Type B pancreatic cell (in vitro differentiated cells): ENCODE results near the gene AMBRA1. TPM values are rescaled to one million over a fixed set of nuclear protein-coding genes. Genes with fewer than 3 reads are reported as not detected.

Experiments used
- DNase-seq: peaks from one replicate; pipeline ENCODE4 v3.0.0; 2021; ENCODE audit warnings: mixed read lengths; ENCODE audit not compliant: unreplicated experiment; ENCODE audit errors: extremely low spot score
- H3K27ac Mint-ChIP-seq: 2 replicates; pipeline ENCODE4 v1.8.0; 2021; ENCODE audit warnings: mild to moderate bottlenecking, mixed read lengths
- H3K27me3 Mint-ChIP-seq: 2 replicates; pipeline ENCODE4 v1.8.0; 2021; ENCODE audit warnings: mixed read lengths
- H3K36me3 Mint-ChIP-seq: 2 replicates; pipeline ENCODE4 v1.8.0; 2021; ENCODE audit warnings: mixed read lengths
- H3K4me1 Mint-ChIP-seq: one replicate; pipeline ENCODE4 v1.8.0; 2021; ENCODE audit warnings: mixed read lengths; ENCODE audit not compliant: unreplicated experiment
- H3K4me3 Mint-ChIP-seq: 2 replicates; pipeline ENCODE4 v1.8.0; 2021; ENCODE audit warnings: mild to moderate bottlenecking, mixed read lengths
- H3K9me3 Mint-ChIP-seq: 2 replicates; pipeline ENCODE4 v1.8.0; 2021; ENCODE audit warnings: mixed read lengths
- total RNA-seq: library from RNA; stranded (reverse); gene quantifications from 2 replicates; pipeline ENCODE4 v1.2.1, GENCODE V29; 2021; ENCODE audit warnings: low replicate concordance
- TF ChIP-seq, protein P1 (sequence below): fragments of 200-600 bp; sonication (generic); conservative IDR thresholded peaks from 2 replicates; pipeline ENCODE4 v1.5.0; 2021; ENCODE audit warnings: antibody characterized with exemption, mild to moderate bottlenecking

The AMBRA1 gene
- total RNA-seq, 1 donor from 2014 or later, result 38.8 TPM

GRCh38 chr11:46541593-46542371, 52.0 kb downstream of the AMBRA1 start:
- H3K27me3 Mint-ChIP-seq, result no peaks in the 10 kb centered on the region
- no peak for DNase-seq
- no peak overlapping the region for H3K27ac Mint-ChIP-seq
- peaks cover 11% of the 10 kb centered on the region for H3K36me3 Mint-ChIP-seq
- peaks cover 8% of the 10 kb centered on the region for H3K4me1 Mint-ChIP-seq
- TF ChIP-seq, protein P1, sequence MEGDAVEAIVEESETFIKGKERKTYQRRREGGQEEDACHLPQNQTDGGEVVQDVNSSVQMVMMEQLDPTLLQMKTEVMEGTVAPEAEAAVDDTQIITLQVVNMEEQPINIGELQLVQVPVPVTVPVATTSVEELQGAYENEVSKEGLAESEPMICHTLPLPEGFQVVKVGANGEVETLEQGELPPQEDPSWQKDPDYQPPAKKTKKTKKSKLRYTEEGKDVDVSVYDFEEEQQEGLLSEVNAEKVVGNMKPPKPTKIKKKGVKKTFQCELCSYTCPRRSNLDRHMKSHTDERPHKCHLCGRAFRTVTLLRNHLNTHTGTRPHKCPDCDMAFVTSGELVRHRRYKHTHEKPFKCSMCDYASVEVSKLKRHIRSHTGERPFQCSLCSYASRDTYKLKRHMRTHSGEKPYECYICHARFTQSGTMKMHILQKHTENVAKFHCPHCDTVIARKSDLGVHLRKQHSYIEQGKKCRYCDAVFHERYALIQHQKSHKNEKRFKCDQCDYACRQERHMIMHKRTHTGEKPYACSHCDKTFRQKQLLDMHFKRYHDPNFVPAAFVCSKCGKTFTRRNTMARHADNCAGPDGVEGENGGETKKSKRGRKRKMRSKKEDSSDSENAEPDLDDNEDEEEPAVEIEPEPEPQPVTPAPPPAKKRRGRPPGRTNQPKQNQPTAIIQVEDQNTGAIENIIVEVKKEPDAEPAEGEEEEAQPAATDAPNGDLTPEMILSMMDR, result no peak
- no peaks in the 10 kb centered on the region for H3K9me3 Mint-ChIP-seq
- H3K4me3 Mint-ChIP-seq, result no peak overlapping the region

DNA sequence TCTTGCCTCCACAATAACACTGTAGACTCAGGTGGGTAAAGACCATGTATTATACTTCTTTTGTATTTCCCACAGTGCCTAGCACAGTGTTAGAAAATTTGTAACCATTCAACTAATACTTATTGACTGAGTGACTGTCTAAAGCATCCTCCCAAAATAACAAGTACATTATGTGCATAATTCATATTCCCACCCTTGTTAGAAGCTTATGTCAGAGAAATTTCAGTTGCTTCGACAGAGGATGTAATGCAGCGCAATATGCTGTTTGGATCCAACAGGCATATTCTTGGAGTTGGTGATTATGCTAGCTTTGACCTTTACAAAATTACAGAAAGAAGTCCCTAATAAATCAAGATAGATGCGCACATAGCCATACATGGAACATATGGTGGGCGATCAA, 53.0 kb downstream of the AMBRA1 start:
- Mint-ChIP-seq H3K9me3 (no peaks in the 10 kb centered on the region), H3K27ac (no peak overlapping the region), H3K4me1 (peaks cover 8% of the 10 kb centered on the region), H3K36me3 (peaks cover 11% of the 10 kb centered on the region), H3K27me3 (no peaks in the 10 kb centered on the region), H3K4me3 (no peak overlapping the region)
- TF ChIP-seq, protein P1, result no peak
- DNase-seq, result no peak

GRCh38 chr11:46537537-46538295, 56.1 kb downstream of the AMBRA1 start:
- Mint-ChIP-seq H3K4me3 (peak overlapping the region; percentile 35), H3K9me3 (no peaks in the 10 kb centered on the region), H3K27me3 (no peaks in the 10 kb centered on the region), H3K27ac (peak overlapping the region; percentile 58), H3K36me3 (peaks cover 3% of the 10 kb centered on the region), H3K4me1 (peaks cover 16% of the 10 kb centered on the region)
- TF ChIP-seq, protein P1, result peak; percentile 94
- DNase-seq, result no peak

- H3K9me3 Mint-ChIP-seq, result no peaks in the 10 kb centered on the region
- peak overlapping the region; percentile 58 for H3K27ac Mint-ChIP-seq
- peaks cover 3% of the 10 kb centered on the region for H3K36me3 Mint-ChIP-seq
Observed at GRCh38 chr11:46537121-46537520, 56.7 kb downstream of the AMBRA1 start.

GRCh38 chr11:46535688-46536087, 58.1 kb downstream of the AMBRA1 start:
- no peak for DNase-seq
- H3K9me3 Mint-ChIP-seq, result no peaks in the 10 kb centered on the region
- H3K4me3 Mint-ChIP-seq, result no peak overlapping the region
- H3K4me1 Mint-ChIP-seq, result peaks cover 16% of the 10 kb centered on the region
- TF ChIP-seq, protein P1, result no peak
- no peaks in the 10 kb centered on the region for H3K27me3 Mint-ChIP-seq
- no peaks in the 10 kb centered on the region for H3K36me3 Mint-ChIP-seq
- H3K27ac Mint-ChIP-seq, result no peak overlapping the region

More at GRCh38 chr11:46537121-46537520, 56.7 kb downstream of the AMBRA1 start:
- TF ChIP-seq, protein P1, result no peak
- peaks cover 16% of the 10 kb centered on the region for H3K4me1 Mint-ChIP-seq
- no peaks in the 10 kb centered on the region for H3K27me3 Mint-ChIP-seq
- no peak for DNase-seq
- no peak overlapping the region for H3K4me3 Mint-ChIP-seq
